Gastrocnemius medialis (tissue), 4 donors: Measurements from ENCODE around the gene CDKN2D.
"Not testable (repeated sequence)": the region's sequence is repeated elsewhere in the genome, so short reads cannot be mapped to it uniquely, and the experiment has no call there.

ENCODE experiments used
- CTCF ChIP-seq, 5 experiments: fragments of 450-650 bp in 3 of 5; fragments of 200-600 bp in 2 of 5; sonication (generic) in 2 of 5; IDR thresholded peaks in 4 of 5; conservative IDR thresholded peaks in 1 of 5; 1 replicate in 4 of 5; 2 replicates in 1 of 5; pipeline ENCODE4 v1.5.1; 2016 to 2019; ENCODE audit warnings: antibody characterized with exemption in 5 of 5, mild to moderate bottlenecking in 3 of 5, moderate library complexity in 3 of 5
- POLR2A ChIP-seq, 2 donors: fragments of 450-650 bp; IDR thresholded peaks; one replicate each; pipeline ENCODE4 v1.6.1; 2017; ENCODE audit warnings: antibody characterized with exemption in 2 of 2, mild to moderate bottlenecking in 2 of 2, moderate library complexity in 2 of 2

DNA sequence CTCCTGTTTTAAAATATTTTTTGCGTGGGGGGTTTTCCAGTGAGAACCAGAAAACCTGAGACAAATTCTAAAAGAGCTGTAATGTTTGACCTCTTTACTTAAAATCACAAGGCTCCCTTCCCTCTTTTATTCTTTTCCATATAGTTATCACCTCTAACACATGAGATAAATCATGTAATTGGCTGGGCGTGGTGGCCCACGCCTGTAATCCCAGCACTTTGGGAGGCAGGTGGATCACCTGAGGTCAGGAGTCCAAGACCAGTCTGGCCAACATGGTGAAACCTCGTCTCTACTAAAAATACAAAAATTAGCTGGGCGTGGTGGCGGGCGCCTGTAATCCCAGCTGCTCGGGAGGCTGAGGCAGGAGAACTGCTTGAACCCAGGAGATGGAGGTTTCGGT is 17.8 kb downstream of the CDKN2D start:
- not testable (repeated sequence) for TF ChIP-seq POLR2A (IDR thresholded peaks at IDR 0.05); CTCF (IDR thresholded peaks at IDR 0.05 in 4 of 5, conservative IDR thresholded peaks at IDR 0.05 in 1 of 5)
